T-helper 1 cell treated with Interleukin-12 subunit alpha and Interleukin-12 subunit beta and Interleukin-4 antibody, amounts not matched to agents 30 μg/mL and 1 μg/mL, for 36 hours (primary cell): ENCODE measurements around the gene CALU.

Experiments used
- H3K27ac Mint-ChIP-seq: one replicate; pipeline ENCODE4 v1.8.0; 2021; ENCODE audit warnings: mild to moderate bottlenecking, mixed read lengths
- H3K27me3 Mint-ChIP-seq: one replicate; pipeline ENCODE4 v1.8.0; 2021; ENCODE audit warnings: low read depth, mixed read lengths
- H3K36me3 Mint-ChIP-seq: one replicate; pipeline ENCODE4 v1.8.0; 2021; ENCODE audit warnings: low read depth, mixed read lengths
- H3K4me1 Mint-ChIP-seq: one replicate; pipeline ENCODE4 v1.8.0; 2021; ENCODE audit warnings: low read depth, mixed read lengths
- H3K4me3 Mint-ChIP-seq: one replicate; pipeline ENCODE4 v1.8.0; 2021; ENCODE audit warnings: mild to moderate bottlenecking, moderate library complexity, mixed read lengths
- H3K9me3 Mint-ChIP-seq: one replicate; pipeline ENCODE4 v1.8.0; 2021; ENCODE audit warnings: mixed read lengths

CALU gene

DNA sequence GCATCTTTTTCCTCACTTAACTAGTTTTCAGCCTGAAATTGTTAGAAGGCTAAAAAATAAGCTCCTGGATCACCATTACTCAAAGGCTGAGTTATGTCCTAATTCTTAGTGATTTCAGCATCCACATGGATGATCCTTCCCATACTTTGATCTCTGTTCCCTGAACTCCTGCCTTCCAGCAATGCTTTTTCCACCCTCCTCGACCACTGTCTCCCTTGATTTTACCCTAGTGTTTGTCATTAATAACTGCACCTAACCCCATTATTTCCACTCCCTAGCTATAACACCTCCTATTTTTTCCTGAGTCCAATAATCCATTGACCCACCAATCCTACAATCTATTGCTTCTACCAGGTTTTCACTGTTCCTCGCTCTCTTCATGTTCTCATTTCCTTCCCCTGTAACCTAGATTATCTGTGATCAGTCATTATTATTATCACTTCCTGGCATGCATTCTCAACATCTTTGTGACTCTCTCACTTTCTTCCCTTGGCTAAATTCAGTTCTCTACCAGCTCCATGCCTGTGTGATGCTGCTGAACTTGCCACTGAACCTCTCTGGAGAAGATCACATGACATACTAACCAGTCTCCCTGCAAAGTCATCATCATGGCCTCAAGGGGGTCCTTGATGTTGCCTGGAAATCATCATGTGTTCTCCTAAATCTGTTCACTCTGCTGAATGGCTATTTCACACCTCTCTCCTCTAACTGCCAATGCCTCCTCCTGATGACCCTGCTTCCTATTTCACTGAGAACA is 6.5 kb upstream of the CALU start:
- Mint-ChIP-seq H3K27ac (no peak overlapping the region), H3K9me3 (no peaks in the 10 kb centered on the region), H3K36me3 (no peaks in the 10 kb centered on the region), H3K27me3 (peaks cover 9% of the 10 kb centered on the region), H3K4me1 (peaks cover under 1% of the 10 kb centered on the region), H3K4me3 (no peak overlapping the region)

GRCh38 chr7:128733278-128733645 is 5.9 kb upstream of the CALU start:
- H3K27ac Mint-ChIP-seq = no peak overlapping the region
- H3K36me3 Mint-ChIP-seq = no peaks in the 10 kb centered on the region

DNA sequence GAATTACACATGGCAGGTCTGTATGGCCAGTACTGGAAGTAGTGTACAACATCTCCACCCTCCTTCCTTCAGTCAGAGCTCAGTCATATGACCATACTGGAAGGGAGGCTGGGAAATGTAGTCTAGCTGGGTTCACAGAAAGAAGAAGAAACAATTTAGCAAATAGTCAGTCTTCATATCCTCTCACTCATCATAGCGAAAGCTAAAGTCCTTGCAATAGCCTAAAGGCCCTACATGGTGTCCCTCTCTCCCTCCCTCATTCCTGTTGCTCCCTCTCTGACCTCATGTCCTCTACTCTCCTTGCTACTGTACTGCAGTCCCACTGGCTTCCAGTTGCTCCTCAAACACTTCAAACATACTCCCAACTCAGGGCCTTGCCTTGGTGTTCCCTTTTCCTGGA is 4.3 kb upstream of the CALU start:
- peaks cover 9% of the 10 kb centered on the region for H3K27me3 Mint-ChIP-seq
- H3K27ac Mint-ChIP-seq = no peak overlapping the region
- H3K4me3 Mint-ChIP-seq = no peak overlapping the region

More at GRCh38 chr7:128733278-128733645, 5.9 kb upstream of the CALU start:
- Mint-ChIP-seq H3K4me3 (no peak overlapping the region), H3K9me3 (no peaks in the 10 kb centered on the region), H3K4me1 (peaks cover 5% of the 10 kb centered on the region), H3K27me3 (peaks cover 9% of the 10 kb centered on the region)

GRCh38 chr7:128735436-128735835 is 3.7 kb upstream of the CALU start:
- Mint-ChIP-seq H3K4me1 (peaks cover 17% of the 10 kb centered on the region), H3K27ac (no peak overlapping the region), H3K4me3 (no peak overlapping the region), H3K27me3 (peaks cover 9% of the 10 kb centered on the region), H3K36me3 (no peaks in the 10 kb centered on the region), H3K9me3 (no peaks in the 10 kb centered on the region)

More for the DNA sequence above, 4.3 kb upstream of the CALU start:
- Mint-ChIP-seq H3K9me3 (no peaks in the 10 kb centered on the region), H3K36me3 (no peaks in the 10 kb centered on the region), H3K4me1 (peaks cover 13% of the 10 kb centered on the region)

DNA sequence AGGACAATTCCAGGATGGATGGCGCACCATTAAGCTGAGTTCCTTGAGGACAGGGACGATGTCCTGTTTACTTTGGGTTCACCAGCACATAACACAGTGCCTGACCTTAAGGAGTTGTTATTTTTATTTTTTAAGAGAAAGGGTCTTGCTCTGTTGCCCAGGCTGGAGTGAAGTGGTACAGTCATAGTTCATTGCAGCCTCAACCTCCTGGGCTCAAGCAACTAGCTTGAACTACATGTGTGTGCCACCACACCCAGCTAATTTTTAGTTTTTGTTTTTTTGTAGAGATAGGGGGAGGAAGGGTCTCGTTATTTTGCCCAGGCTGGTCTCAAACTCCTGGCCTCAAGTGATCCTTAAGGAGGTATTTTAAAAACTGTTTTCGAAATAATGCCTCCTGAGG is 1.7 kb upstream of the CALU start:
- H3K4me3 Mint-ChIP-seq = no peak overlapping the region
- H3K27me3 Mint-ChIP-seq = peaks cover 4% of the 10 kb centered on the region
- H3K4me1 Mint-ChIP-seq = peaks cover 31% of the 10 kb centered on the region
- no peak overlapping the region for H3K27ac Mint-ChIP-seq
- no peaks in the 10 kb centered on the region for H3K9me3 Mint-ChIP-seq
- H3K36me3 Mint-ChIP-seq = peaks cover 6% of the 10 kb centered on the region

- Mint-ChIP-seq H3K4me3 (peak overlapping the region; percentile 98), H3K27me3 (peaks cover 4% of the 10 kb centered on the region), H3K36me3 (peaks cover 6% of the 10 kb centered on the region), H3K9me3 (no peaks in the 10 kb centered on the region), H3K27ac (no peak overlapping the region), H3K4me1 (peaks cover 31% of the 10 kb centered on the region)
Observed at GRCh38 chr7:128737867-128738385, 1.2 kb upstream of the CALU start.

- Mint-ChIP-seq H3K4me1 (peaks cover 35% of the 10 kb centered on the region), H3K27ac (peak overlapping the region; percentile 98), H3K4me3 (peak overlapping the region; percentile 98), H3K36me3 (peaks cover 6% of the 10 kb centered on the region), H3K9me3 (no peaks in the 10 kb centered on the region), H3K27me3 (peaks cover 4% of the 10 kb centered on the region)
Observed at GRCh38 chr7:128738570-128739047, 550 bp upstream of the CALU start.

DNA sequence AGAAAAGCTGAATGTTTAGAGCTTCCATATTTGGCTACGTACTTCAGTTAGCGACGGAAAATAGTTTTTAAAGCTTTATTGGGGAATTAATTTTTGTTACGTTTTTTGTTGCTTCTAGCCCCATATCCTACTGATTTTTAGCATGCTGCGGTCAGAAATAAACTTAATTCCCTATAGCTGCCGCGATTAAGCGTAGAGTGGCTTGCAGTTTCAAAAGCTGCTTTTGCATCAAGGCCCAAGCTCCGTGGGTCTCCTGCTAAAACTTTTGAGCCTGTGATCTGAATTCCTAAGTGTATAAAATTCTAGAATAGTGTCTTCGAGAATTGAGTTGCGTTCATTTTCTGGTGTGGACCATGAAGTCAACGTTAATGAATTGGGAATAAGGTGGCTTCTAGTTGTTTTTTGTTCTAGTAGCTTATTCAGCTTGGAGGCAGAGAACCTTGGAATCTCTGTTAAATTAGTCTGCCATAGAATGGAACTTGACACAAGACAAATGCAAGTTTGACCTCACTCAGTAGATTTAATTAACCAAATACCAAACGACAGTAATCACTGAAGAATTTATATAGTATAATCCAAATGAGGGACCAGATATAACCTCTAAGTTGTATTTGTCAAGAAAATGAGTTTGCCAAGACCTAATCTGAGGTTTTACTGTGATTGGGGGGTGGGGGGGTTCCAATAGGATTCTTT is 977 bp downstream of the CALU start:
- Mint-ChIP-seq H3K27ac (peak overlapping the region; percentile 98), H3K36me3 (peaks cover 9% of the 10 kb centered on the region), H3K9me3 (no peaks in the 10 kb centered on the region), H3K4me1 (peaks cover 41% of the 10 kb centered on the region), H3K27me3 (peaks cover 2% of the 10 kb centered on the region), H3K4me3 (peak overlapping the region; percentile 98)

DNA sequence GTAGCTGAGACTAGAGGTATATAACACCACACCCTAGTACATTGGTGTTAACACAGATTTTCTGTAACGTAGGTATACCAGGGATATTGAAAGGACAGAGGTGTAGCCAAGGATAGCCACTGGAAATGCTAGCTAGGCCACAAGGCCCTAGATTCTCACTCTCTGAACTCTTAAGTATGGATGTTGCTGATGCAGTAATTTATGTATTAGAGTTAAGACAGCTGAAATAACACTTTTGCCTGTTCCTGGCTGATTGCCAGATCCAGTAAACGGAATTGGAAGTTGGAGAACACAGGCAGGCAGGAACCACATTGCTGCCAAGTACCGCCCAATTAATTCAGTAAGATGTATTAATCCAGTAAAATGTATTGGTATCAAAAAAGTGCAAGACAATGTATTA is 1.8 kb downstream of the CALU start:
- Mint-ChIP-seq H3K9me3 (no peaks in the 10 kb centered on the region), H3K4me3 (no peak overlapping the region), H3K4me1 (peaks cover 46% of the 10 kb centered on the region), H3K27ac (no peak overlapping the region), H3K36me3 (peaks cover 10% of the 10 kb centered on the region), H3K27me3 (no peaks in the 10 kb centered on the region)

DNA sequence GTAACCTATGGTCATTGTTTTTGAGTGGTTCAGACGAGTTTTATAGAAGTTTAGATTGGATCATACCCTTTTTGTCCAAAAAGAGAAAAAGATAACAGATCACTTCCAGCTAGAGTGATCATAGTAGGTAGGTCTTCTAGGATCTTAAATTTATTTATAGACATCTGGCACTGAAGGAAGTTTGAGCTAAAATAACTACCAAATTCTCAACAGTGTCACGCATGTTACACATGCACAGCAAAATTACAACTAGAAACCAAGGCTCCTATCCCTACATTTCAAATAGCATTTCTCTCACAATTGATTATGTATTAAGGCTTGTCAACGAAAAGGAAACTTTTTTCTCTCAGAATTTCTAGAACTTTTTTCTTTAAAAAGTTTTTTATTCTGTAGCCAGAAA is 2.3 kb downstream of the CALU start:
- Mint-ChIP-seq H3K9me3 (no peaks in the 10 kb centered on the region), H3K4me3 (no peak overlapping the region), H3K27me3 (no peaks in the 10 kb centered on the region), H3K4me1 (peaks cover 46% of the 10 kb centered on the region), H3K36me3 (peaks cover 10% of the 10 kb centered on the region), H3K27ac (no peak overlapping the region)

DNA sequence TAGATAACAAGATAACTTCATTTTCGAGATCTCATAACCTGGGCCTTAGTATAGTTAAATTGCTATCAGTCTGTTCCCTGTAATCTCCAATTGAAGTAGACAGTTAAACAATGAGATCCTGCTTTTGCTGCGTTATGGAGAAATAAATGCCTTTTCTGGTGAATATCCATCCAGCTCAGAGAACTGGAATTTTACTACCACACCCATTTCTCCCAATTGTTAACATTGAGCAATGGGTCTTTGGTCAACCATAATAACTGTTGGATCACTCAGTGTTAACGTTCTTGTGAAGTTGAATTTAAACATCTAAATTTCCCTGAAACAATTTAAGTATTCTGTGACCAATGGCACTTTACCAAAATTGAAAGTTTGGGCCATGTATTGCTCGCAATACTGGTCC is 3.0 kb downstream of the CALU start:
- Mint-ChIP-seq H3K4me3 (no peak overlapping the region), H3K9me3 (no peaks in the 10 kb centered on the region), H3K27ac (no peak overlapping the region), H3K36me3 (peaks cover 10% of the 10 kb centered on the region), H3K27me3 (no peaks in the 10 kb centered on the region), H3K4me1 (peaks cover 48% of the 10 kb centered on the region)

- H3K9me3 Mint-ChIP-seq = no peaks in the 10 kb centered on the region
- H3K4me1 Mint-ChIP-seq = peaks cover 46% of the 10 kb centered on the region
- no peak overlapping the region for H3K4me3 Mint-ChIP-seq
- H3K27me3 Mint-ChIP-seq = no peaks in the 10 kb centered on the region
- H3K27ac Mint-ChIP-seq = no peak overlapping the region
- H3K36me3 Mint-ChIP-seq = peaks cover 16% of the 10 kb centered on the region
Observed at GRCh38 chr7:128743112-128743772, 4.1 kb downstream of the CALU start.

GRCh38 chr7:128744366-128744905 is 5.3 kb downstream of the CALU start:
- H3K27ac Mint-ChIP-seq = peak overlapping the region; percentile 1
- no peak overlapping the region for H3K4me3 Mint-ChIP-seq
- peaks cover 27% of the 10 kb centered on the region for H3K36me3 Mint-ChIP-seq
- H3K9me3 Mint-ChIP-seq = no peaks in the 10 kb centered on the region
- H3K27me3 Mint-ChIP-seq = no peaks in the 10 kb centered on the region
- peaks cover 44% of the 10 kb centered on the region for H3K4me1 Mint-ChIP-seq

- Mint-ChIP-seq H3K27ac (no peak overlapping the region), H3K4me1 (peaks cover 37% of the 10 kb centered on the region), H3K36me3 (peaks cover 29% of the 10 kb centered on the region), H3K9me3 (no peaks in the 10 kb centered on the region), H3K27me3 (no peaks in the 10 kb centered on the region), H3K4me3 (no peak overlapping the region)
Observed at GRCh38 chr7:128745706-128746105, 6.5 kb downstream of the CALU start.
